K562 (cell line): ENCODE results near the gene RBFOX2.

Experiments used
- CTCF ChIP-seq, 3 experiments: IDR thresholded peaks in 2 of 3; conservative IDR thresholded peaks in 1 of 3; 2 replicates each; pipeline ENCODE4 v1.5.1; 2011 to 2012; ENCODE audit warnings: low read length in 3 of 3, mild to moderate bottlenecking in 3 of 3, control low read depth in 2 of 3, improper control_type of control experiment in 1 of 3, inconsistent platforms in 1 of 3, low read depth in 1 of 3, mixed read lengths in 1 of 3, moderate library complexity in 1 of 3; ENCODE audit not compliant: insufficient read depth in 2 of 3
- NR4A1 ChIP-seq, 2 experiments: fragments of 250-450 bp in 1 of 2; fragments of 450-650 bp in 1 of 2; sonication (Bioruptor Pico) in 1 of 2; IDR thresholded peaks; 2 replicates each; pipeline versions ENCODE4 v1.4.0 to v1.6.1; 2016 to 2020; ENCODE audit warnings: mild to moderate bottlenecking in 2 of 2, missing compliant biosample characterization in 1 of 2, missing genetic modification characterization in 1 of 2, moderate library complexity in 1 of 2
- SOX6 ChIP-seq: fragments of 450-650 bp; IDR thresholded peaks from 2 replicates; pipeline ENCODE4 v1.6.1; 2014; ENCODE audit warnings: mild to moderate bottlenecking

GRCh38 chr22:35984183-35985175, 44.1 kb downstream of the RBFOX2 start:
- no peak for TF ChIP-seq CTCF (IDR thresholded peaks at IDR 0.05 in 2 of 3, conservative IDR thresholded peaks at IDR 0.05 in 1 of 3; ENCODE audit: insufficient read depth in 2 of 3, low read depth in 1 of 3, low read length in 3 of 3)
- TF ChIP-seq SOX6: no peak
- TF ChIP-seq NR4A1 (CRISPR knock-in tag; IDR thresholded peaks at IDR 0.05): no peak
- no peak for TF ChIP-seq NR4A1 (tag; IDR thresholded peaks at IDR 0.05)
